Endothelial cell of umbilical vein (primary cell): ENCODE data around the gene RBMS1.

Experiments
- EZH2 ChIP-seq: IDR thresholded peaks from 2 replicates; pipeline ENCODE4 v1.6.1; 2012; ENCODE audit warnings: borderline replicate concordance, low read depth, mild to moderate bottlenecking, moderate library complexity, low read length, inconsistent platforms; ENCODE audit not compliant: severe bottlenecking
- FOS ChIP-seq: IDR thresholded peaks from 2 replicates; pipeline ENCODE4 v1.6.1; 2011; ENCODE audit warnings: mild to moderate bottlenecking, low read length, moderate library complexity, borderline replicate concordance; ENCODE audit not compliant: insufficient read depth
- JUN ChIP-seq: IDR thresholded peaks from 2 replicates; pipeline ENCODE4 v1.6.1; 2011; ENCODE audit warnings: borderline replicate concordance, low read depth; ENCODE audit not compliant: insufficient read length, insufficient read depth
- MYC ChIP-seq: IDR thresholded peaks from one replicate; pipeline ENCODE4 v1.6.1; 2011; ENCODE audit warnings: mild to moderate bottlenecking, low read depth, low read length
- POLR2A ChIP-seq: IDR thresholded peaks from 2 replicates; pipeline ENCODE4 v1.6.1; 2012; ENCODE audit warnings: low read depth, mild to moderate bottlenecking, control low read depth, low read length
- POLR2AphosphoS5 ChIP-seq: IDR thresholded peaks from 2 replicates; pipeline ENCODE4 v1.6.1; 2012; ENCODE audit warnings: low read depth, mild to moderate bottlenecking, control low read depth, low read length, moderate library complexity; ENCODE audit not compliant: insufficient read depth
- TF ChIP-seq, protein P1 (sequence below), 2 donors: IDR thresholded peaks; 1 replicate in 1 of 2; 2 replicates in 1 of 2; pipeline ENCODE4 v1.5.1; 2011; ENCODE audit warnings: low read length in 2 of 2, mild to moderate bottlenecking in 2 of 2, moderate library complexity in 2 of 2, control low read depth in 1 of 2, inconsistent platforms in 1 of 2, low read depth in 1 of 2; ENCODE audit not compliant: insufficient read depth in 1 of 2; ENCODE audit errors: extremely low read depth in 1 of 2
- TF ChIP-seq, protein P2 (sequence below): IDR thresholded peaks from 2 replicates; pipeline ENCODE4 v1.6.1; 2011; ENCODE audit not compliant: insufficient read depth, insufficient read length

DNA sequence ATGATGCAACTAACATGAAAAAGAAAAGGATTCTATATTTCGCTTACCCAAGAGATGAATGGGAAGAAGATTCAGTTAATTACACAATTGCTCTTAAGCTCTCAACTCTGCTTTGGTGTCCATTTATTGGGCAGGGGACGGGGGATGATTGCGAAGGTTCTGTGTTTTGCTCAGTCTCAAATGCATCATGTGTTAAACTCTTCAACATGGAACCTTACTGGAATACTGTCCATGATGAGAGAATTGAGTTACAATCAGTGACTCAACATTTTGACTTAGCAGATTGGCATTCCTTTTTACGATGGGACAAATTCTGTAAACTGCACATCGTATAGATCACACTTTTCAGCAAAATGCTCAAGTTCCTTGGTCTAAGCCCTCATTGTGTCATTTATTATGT is 135.6 kb downstream of the RBMS1 start:
- TF ChIP-seq MYC, result no peak
- TF ChIP-seq POLR2A, result no peak
- TF ChIP-seq, protein P1, sequence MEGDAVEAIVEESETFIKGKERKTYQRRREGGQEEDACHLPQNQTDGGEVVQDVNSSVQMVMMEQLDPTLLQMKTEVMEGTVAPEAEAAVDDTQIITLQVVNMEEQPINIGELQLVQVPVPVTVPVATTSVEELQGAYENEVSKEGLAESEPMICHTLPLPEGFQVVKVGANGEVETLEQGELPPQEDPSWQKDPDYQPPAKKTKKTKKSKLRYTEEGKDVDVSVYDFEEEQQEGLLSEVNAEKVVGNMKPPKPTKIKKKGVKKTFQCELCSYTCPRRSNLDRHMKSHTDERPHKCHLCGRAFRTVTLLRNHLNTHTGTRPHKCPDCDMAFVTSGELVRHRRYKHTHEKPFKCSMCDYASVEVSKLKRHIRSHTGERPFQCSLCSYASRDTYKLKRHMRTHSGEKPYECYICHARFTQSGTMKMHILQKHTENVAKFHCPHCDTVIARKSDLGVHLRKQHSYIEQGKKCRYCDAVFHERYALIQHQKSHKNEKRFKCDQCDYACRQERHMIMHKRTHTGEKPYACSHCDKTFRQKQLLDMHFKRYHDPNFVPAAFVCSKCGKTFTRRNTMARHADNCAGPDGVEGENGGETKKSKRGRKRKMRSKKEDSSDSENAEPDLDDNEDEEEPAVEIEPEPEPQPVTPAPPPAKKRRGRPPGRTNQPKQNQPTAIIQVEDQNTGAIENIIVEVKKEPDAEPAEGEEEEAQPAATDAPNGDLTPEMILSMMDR (IDR thresholded peaks at IDR 0.05; ENCODE audit: extremely low read depth in 1 of 2, insufficient read depth in 1 of 2, low read depth in 1 of 2, low read length in 2 of 2), result no peak
- TF ChIP-seq, protein P2, sequence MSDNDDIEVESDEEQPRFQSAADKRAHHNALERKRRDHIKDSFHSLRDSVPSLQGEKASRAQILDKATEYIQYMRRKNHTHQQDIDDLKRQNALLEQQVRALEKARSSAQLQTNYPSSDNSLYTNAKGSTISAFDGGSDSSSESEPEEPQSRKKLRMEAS, result no peak
- no peak for TF ChIP-seq EZH2
- TF ChIP-seq POLR2AphosphoS5, result no peak
- TF ChIP-seq JUN, result peak; percentile 47
- no peak for TF ChIP-seq FOS
